NT2/D1 (cell line): ENCODE results near the gene CRACR2B.

Experiments used
- YY1 ChIP-seq: IDR thresholded peaks from 2 replicates; pipeline ENCODE4 v1.6.1; 2011; ENCODE audit not compliant: insufficient read length, insufficient read depth
- ZNF274 ChIP-seq: IDR thresholded peaks from 2 replicates; pipeline ENCODE4 v1.6.1; 2011; ENCODE audit warnings: mild to moderate bottlenecking, low read depth, low read length

- TF ChIP-seq YY1: no peak
- TF ChIP-seq ZNF274: no peak
Observed at GRCh38 chr11:854601-855329, 27.0 kb downstream of the CRACR2B start.
